ENCODE data around the gene QTRT2.

The QTRT2 gene

DNA sequence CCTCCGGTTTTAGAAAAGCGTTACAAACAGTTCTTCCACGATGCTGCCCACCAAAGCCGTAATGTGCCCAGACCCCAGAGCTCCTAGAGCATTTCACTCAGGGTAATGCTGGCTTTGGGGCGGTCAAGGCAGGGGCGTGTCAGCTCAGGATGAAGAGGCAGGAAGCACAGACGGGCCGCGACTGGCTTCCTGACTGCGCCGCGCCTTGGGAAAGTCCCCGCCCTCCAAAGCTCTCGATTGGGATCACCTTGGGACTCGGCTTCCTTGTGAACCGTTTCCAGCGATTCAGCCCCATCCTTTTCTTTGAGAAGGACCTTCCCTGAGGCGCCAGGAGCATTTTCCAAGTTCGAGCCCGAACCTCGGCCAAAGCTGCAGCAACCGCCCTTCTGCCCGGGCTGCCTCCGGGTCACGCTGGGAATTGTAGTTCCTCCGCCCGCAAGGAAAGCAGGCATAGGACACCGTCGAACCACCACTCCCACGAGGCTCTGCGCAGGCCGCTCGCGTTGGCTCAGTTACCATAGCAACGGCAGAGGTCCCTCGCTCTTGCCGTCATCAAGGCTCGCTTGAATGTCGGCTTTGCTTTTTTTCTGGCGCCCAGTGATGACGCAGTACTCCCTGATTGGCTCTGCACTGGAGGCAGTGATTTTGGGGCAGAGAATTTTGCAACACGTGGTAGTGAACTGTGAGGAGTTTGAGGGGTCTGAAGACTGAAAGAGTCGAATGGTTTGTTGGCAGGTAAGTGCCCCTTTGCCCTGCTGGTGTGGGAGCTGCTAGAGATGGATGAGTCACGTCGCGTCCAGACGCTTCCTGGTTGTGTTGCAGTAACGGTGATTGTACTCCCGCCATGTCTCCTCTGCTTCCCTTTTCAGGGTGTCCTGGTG lies at the start of gene QTRT2, which contains the start of gene CCDC191:
TSS of gene QTRT2 (plus strand) at position 608 of the 881 bp plus-strand sequence. CDS start 8,521 bp downstream, outside the sequence.
TSS of gene CCDC191 (minus strand) at position 397 of the 881 bp plus-strand sequence. CDS start at position 337, 60 bp downstream.
- DNase-seq: peak; percentile 96 to 97

DNA sequence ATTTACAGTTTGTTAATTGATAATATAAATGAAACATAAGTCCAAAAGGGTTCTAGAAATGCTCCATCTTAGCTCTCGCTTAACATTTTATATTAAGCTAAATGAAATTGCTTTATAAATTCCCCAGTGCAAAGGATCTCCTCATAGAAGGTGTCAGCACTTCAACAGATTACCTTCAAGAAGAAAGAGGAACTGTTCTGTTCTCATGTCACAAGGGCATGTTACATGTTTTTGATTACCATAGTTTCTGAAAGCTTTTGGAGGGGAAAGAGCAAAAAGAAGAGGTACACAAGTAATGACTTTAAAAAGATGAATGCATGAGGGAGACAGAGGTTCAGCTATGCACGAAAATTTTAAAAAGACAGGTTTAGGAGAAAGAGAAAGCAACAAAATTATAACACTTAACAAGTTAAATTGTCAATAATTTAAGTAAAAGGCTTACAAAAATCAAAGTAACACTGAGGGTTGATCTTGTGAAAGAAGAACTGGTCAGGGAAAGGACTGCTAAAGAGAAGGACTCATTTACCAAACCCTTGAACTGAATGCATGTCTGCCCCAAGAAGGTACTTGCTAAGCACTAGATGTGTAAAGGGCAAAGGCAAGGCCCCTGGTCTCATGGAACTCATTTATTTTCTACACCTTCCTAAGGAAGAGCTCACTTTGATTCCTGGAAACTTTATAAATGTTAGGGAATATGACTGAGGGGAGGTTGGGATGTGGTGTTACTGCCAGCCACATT lies 45.3 kb upstream of the QTRT2 start:
- no peak for DNase-seq

DNA sequence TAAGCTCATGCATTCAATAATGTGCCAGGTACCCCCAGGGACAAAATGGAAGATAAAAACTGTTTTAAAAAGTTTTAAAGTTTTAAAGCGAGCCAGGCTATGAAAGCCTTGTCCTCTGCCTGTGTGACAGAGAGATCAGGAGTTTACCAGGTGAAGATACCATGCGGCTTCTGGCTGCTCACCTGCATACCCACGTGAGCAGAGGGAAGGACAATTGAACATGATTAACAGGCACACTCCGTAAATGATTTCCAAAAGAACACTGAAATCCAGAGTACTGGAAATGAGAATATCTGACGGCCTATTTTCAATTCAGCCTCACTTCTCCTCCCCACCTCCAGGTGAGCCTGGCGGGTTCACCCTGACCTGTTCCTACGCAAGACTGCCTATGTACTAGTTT lies 42.3 kb upstream of the QTRT2 start:
- no peak for DNase-seq

DNA sequence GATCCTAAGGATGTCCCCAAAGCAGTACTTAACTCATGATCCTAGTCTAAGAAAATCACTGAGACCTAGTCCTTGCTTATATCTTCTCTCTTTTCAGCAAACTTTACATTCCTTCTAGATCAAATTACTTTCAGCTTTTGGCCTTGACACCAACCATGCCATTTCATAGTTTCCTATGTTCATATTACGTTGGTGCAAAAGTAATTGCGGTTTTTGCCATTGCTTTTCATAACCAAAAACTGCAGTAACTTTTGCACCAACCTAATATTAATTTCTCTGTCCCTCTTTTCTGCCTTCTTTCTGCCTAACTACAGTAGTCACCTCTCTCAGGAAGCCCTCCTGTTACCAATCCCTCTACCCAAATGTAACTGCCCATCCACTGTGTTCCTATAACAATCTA lies 37.1 kb upstream of the QTRT2 start:
- DNase-seq: no peak

DNA sequence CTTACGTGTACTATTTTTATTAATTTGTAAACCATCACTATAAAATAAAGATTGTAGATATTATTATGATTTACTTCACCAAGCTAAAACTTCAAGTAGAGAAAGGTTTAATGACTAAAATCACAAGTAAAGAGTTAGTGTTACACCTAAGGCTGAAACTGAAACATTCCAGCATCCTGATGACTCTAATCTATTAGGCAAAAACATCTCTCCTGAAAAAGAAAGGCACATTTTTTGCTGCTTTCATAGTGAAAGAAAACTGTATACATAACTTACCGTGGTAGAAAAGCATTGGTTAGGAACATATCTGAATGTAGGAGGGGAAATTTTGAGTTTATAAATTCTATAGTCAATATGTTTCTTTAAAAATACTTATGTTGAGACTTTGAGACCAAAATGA lies 35.6 kb upstream of the QTRT2 start:
- DNase-seq: no peak

- DNase-seq: no peak
These were observed 34.3 kb upstream of the QTRT2 start for GRCh38 chr3:114022145-114022802.

DNA sequence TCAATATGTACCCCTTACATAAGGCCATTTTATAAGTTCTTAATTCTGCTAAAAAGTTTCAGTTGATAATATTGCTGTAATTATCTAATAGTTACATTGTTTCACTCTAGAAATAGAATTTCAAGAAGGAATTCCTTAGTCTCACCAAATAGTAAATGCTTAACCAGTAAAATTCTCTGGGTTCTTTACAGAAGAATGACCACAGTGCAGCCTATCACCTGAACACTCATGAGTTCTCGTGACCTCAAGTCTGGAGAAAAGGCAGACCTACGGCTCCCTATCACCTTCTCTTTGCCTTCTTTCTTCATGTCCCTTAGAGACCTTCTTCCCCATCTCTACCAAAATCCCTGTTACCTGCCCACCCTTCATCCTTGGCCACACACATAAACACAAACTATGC lies 31.1 kb upstream of the QTRT2 start:
- no peak for DNase-seq

DNA sequence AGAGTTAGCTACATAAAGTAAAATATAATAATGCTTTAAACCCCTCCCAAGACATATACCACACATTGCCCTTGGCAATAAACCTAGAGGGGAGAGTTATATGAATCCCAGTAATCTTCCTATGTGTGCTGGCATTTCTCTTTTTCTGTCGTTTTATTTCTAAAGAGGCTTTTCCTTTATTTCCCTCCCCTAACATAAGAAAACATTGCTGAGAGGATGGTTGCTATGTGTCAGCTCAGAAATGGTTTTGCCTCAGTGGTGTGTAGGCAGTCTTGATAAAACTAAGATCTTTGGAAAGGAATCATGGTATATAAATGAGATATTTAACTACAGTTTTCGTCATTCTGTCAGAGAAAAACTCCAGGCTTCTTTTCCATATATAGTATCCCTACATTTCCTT lies 30.2 kb upstream of the QTRT2 start:
- no peak for DNase-seq

DNA sequence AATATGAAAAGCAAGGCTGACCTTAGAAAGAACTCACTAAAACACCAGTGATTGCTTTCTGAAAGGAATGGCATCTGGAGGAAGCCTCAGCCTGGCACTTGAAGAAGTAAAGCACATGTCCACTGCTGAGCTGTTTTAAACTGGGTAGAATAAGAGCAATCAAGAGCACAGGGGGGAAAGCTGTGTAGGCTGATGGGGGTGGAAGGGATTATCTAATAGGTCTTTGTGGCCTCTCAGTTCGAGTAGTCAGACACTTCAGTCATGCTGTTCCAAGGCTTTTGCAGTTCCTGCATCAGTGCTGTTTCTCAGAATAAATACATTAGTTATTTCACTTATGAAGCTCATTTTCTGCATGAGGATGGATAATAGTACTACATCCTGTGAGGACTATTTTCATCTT lies 22.8 kb upstream of the QTRT2 start:
- no peak for DNase-seq

DNA sequence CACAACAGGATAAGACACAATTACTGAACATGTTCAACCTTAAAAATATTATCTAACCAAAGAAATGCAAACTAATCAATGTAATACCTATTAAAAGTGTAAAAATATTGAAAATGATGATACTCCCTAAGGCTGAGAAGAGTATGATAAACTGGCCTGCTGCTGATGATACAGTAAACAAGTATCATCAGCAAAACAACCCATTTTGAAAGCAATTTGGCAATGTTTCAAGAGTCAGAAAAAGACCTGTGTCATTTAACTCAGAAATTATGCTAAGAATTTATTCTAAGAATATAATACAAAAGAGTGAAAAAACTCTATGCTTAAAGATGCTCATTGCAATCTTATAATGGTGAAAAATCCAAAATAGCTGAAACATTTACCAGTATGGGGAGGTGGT lies 22.3 kb upstream of the QTRT2 start:
- DNase-seq: no peak

GRCh38 chr3:114034787-114035545 lies 21.6 kb upstream of the QTRT2 start:
- DNase-seq: no peak

DNA sequence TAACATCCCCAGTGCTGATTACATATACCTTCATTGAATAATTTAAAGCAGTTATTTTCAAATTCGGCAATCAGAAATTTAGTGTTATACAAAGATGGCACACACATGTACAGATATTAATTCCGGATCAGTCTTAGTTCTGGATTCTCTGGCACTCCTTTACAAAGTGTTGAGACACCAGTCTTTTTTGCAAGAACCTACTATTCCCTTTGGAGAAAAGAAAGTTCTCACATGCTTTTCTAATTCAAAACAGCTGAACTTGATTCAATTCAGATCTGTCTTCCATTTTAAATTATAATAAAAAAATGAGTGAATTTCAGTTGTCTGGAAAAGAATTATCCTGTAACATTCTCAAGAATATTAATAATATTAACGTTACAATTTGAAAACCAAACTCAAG lies 20.6 kb upstream of the QTRT2 start:
- DNase-seq: no peak

DNA sequence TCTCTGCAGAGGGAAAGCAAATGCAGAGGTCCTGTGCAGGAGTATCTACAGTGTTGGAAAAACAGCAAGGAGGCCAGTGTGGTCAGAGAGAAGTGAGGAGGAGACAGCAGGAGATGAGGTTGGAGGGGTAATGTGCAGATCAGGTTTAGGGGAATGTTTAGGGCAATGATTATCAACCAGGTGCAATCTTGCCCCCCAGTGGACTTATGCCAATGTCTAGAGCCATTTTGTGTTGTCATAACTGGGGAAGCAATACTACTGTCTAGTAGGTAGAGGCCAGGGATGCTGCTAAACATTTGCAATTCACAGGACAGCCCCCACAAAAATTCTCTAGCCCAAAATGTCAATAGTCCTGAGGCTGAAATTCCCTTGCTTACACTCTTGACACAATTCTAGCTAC lies 13.3 kb upstream of the QTRT2 start:
- DNase-seq: no peak

DNA sequence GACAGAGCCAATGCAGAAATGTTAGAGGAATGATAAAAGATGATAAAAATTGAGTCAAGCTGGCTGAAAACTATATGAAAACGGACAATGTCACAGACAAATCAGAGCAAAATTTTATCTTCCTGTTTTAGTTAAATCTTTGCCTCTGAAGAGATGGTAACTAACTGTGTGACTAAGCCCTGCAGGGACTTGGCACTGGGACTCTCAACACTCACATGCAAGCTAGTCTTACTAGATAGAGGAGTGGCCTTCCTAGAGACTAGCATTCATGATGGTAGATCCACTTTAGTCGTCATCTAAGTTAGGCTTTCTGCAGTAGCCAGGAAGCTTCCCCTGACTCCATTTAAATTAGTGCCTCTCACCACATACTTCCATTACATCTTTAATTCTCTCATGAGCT lies 4.3 kb upstream of the QTRT2 start:
- DNase-seq: no peak

GRCh38 chr3:114057011-114057347 lies 442 bp downstream of the QTRT2 start:
- peak in 1 of 2 donors; percentile 6 for DNase-seq

- no peak for DNase-seq
These were observed 2.1 kb downstream of the QTRT2 start for GRCh38 chr3:114058646-114059045.

DNA sequence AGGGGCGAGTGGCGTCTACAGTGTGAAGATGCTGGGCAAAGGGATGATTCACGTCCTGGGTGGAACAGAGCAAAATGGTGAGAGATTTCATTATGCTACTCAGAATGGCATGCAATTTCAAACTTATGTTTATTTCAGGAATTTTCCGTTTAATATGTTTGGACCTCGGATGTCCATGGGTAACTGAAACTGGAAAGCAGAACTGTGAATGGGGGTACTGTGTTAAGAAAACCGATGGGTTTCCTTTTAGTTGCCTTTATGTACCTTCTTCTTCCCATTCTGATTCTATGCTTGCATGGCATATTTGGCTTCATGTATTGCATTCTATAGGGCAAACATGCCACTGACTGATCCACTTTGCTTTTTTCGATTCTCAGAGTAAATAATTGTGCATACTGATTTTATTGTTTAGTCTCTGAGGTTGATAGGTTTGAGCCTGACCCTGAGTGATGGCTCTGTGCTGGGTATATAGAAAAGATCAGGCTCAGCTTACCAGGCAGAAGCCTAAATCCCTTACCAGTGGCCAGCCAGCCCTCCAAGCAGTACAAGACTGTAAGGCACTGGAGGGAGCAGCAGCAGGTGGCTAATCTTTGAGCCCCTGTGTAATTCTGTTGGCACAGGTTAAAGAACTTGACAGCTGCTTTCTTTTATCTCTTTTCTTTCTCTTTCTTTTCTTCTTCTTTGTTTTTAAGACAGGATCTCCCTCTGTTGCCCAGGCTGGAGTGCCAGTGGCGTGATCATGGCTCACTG lies 4.5 kb downstream of the QTRT2 start:
- DNase-seq: no peak

DNA sequence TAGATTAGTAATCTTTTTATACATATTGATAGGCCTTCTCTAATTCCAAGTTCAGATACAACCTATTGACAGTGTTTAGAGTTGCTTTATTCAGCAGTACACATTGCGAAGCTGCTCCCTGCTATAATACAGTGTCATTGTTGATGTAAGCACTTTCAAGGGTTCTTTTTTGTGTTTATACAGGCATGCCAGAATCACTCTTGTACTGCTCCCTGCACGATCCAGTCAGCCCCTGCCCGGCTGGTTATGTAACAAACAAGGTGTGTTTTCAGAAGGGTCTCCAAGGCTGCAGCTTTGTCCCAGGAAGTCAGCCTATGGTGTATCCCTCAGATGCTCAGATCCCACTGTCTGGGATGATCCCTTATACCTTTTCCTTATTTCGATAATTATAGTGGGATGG lies 11.3 kb downstream of the QTRT2 start:
- no peak for DNase-seq

DNA sequence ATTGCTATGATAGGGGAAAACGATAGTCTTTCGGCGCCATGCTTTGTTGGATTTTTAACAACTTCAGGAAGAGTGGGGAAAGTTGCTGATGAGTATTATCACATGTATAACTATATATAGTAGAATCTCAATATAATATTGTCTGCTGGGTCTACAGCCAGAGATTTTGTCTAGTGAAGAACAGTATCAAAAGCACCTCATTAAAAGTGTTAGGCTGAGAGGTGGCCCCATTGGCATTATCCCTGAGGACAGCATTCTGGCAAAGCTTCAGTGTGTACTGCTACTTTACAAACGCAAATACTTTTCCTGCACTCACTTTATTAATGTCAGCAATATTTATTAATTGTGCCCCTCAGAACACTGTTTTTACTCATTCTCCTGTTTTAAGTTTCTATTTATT lies 11.8 kb downstream of the QTRT2 start:
- no peak for DNase-seq

DNA sequence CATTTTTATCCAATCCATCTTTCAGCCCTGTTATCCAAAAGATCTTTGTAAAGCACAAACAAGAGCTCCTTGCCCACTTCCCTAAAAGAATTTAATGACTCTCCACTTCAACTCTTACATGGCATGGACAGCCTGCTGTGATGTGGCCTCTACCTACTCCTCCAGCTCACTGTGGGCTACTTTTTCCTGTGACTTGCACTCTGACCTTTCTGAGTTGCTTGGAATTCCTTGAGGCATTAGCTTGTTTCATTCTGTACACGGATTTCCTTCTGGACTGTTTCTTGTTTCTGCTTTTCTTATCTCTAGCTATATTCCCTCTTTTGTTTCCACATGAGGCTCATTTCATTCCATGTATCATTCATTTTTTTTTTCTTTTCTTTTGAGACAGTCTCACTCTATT lies 15.2 kb downstream of the QTRT2 start:
- no peak for DNase-seq

GRCh38 chr3:114076711-114077110 lies 20.2 kb downstream of the QTRT2 start:
- no peak for DNase-seq

DNA sequence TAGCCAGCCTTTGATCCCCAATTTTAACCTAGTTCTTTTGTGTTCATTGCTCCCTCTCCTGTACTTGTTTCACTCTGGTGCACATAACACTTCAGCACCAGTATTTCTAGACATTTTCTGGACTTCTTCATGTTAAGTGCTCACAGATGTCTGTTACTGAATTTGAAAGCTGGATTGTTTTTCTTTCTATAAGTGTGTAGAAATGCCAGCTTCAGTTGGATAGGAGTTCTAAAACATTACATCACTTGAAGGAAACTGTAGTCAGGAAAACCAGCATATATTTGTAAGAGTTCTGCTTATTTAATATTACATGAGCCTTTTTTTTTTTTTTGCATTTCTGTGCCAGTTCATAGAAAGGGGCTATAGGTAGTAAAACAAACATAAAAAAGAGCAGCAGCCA lies 21.6 kb downstream of the QTRT2 start:
- no peak for DNase-seq

Measured in stimulated activated CD4-positive, alpha-beta T cell treated with anti-CD3 and anti-CD28 coated beads, Interleukin-2, amount 100 ng/mL, for 48 hours (primary cell).